ENCODE results near the gene BBS12. TPM values are rescaled to one million over a fixed set of nuclear protein-coding genes. Genes with fewer than 3 reads are reported as not detected.

The BBS12 gene
- total and polyA plus RNA-seq, 2 experiments from 2014 or later = 2.3 to 2.6 TPM

- H3K27ac Mint-ChIP-seq = no peak overlapping the region
- peaks cover 36% of the 10 kb centered on the region for H3K4me1 Mint-ChIP-seq
- H3K36me3 Mint-ChIP-seq (ENCODE audit: low read depth) = no peaks in the 10 kb centered on the region
- H3K9me2 ChIP-seq (ENCODE audit: insufficient read depth) = peaks cover 4% of the 10 kb centered on the region; the same call in 1 of the 2 replicates
- no peaks in the 10 kb centered on the region for H3K27me3 ChIP-seq (ENCODE audit: insufficient read depth)
- no peaks in the 10 kb centered on the region for H3K79me2 ChIP-seq (replicated peaks; ENCODE audit: insufficient read depth)
- H2AFZ ChIP-seq = no peak overlapping the region
- H3K4me2 ChIP-seq = no peak overlapping the region
- H3F3A ChIP-seq (replicated peaks; ENCODE audit: low read depth) = no peaks in the 10 kb centered on the region
- H3K27ac ChIP-seq (ENCODE audit: low read depth) = no peak overlapping the region
- TF ChIP-seq ETS1 (IDR thresholded peaks at IDR 0.05) (no peak), STAT1 (IDR thresholded peaks at IDR 0.05; ENCODE audit: unreplicated experiment) (no peak), EZH2phosphoT487 (IDR thresholded peaks at IDR 0.05; ENCODE audit: unreplicated experiment) (no peak), ZNF462 (CRISPR knock-in tag; IDR thresholded peaks at IDR 0.05) (no peak)
- no peak for ATAC-seq
- 0 out of 2 replicates have a peak, but pooled peaks cover 11% of the 10 kb centered on the region for H3K4me1 ChIP-seq (ENCODE audit: insufficient read depth)
- peaks cover 2% of the 10 kb centered on the region for H3K27me3 Mint-ChIP-seq (ENCODE audit: insufficient read depth, low read depth, poor library complexity)
- DNase-seq (ENCODE audit: low spot score) = no peak
- no peak overlapping the region for H3K4me3 Mint-ChIP-seq
- H3K9me3 Mint-ChIP-seq = no peaks in the 10 kb centered on the region
- H3K36me3 ChIP-seq (ENCODE audit: insufficient read depth) = no peaks in the 10 kb centered on the region
- no peaks in the 10 kb centered on the region for H4K20me1 ChIP-seq (replicated peaks; ENCODE audit: insufficient read depth)
- H3K4me3 ChIP-seq = no peak overlapping the region
These were observed 40.5 kb downstream of the BBS12 start for GRCh38 chr4:122772986-122773385.

GRCh38 chr4:122775039-122775438 lies 42.5 kb downstream of the BBS12 start:
- DNase-seq (ENCODE audit: low spot score) (no peak), ATAC-seq (no peak)
- Mint-ChIP-seq H3K4me3 (no peak overlapping the region), H3K4me1 (peaks cover 27% of the 10 kb centered on the region), H3K27me3 (ENCODE audit: insufficient read depth, low read depth, poor library complexity) (peaks cover 2% of the 10 kb centered on the region), H3K9me3 (peaks cover 5% of the 10 kb centered on the region; the same call in 2 of the 3 replicates), H3K27ac (no peak overlapping the region), H3K36me3 (ENCODE audit: low read depth) (peaks cover 8% of the 10 kb centered on the region; the same call in 2 of the 3 replicates)
- H3K36me3 ChIP-seq (ENCODE audit: insufficient read depth) = no peaks in the 10 kb centered on the region
- no peak overlapping the region for H3K4me3 ChIP-seq
- H3K4me1 ChIP-seq (ENCODE audit: insufficient read depth) = 0 out of 2 replicates have a peak, but pooled peaks cover 6% of the 10 kb centered on the region
- H3K27me3 ChIP-seq (ENCODE audit: insufficient read depth) = no peaks in the 10 kb centered on the region
- H3F3A ChIP-seq (replicated peaks; ENCODE audit: low read depth) = no peaks in the 10 kb centered on the region
- no peaks in the 10 kb centered on the region for H4K20me1 ChIP-seq (replicated peaks; ENCODE audit: insufficient read depth)
- no peak overlapping the region for H3K4me2 ChIP-seq
- H3K9me2 ChIP-seq (ENCODE audit: insufficient read depth) = peaks cover 4% of the 10 kb centered on the region; the same call in 1 of the 2 replicates
- no peaks in the 10 kb centered on the region for H3K79me2 ChIP-seq (replicated peaks; ENCODE audit: insufficient read depth)
- H2AFZ ChIP-seq = no peak overlapping the region
- no peak overlapping the region for H3K27ac ChIP-seq (ENCODE audit: low read depth)
- TF ChIP-seq ETS1 (IDR thresholded peaks at IDR 0.05) (no peak), REST (IDR thresholded peaks at IDR 0.05; ENCODE audit: unreplicated experiment) (no peak), JUNB (IDR thresholded peaks at IDR 0.05; ENCODE audit: unreplicated experiment) (no peak), CTCF (conservative IDR thresholded peaks at IDR 0.05; ENCODE audit: low read depth in 2 of 2) (no peak)
